ENCODE data around the gene NLGN4X.

NLGN4X gene

GRCh38 chrX:5842601-5843000, 386.1 kb downstream of the NLGN4X start:
- DNase-seq: no peak
